Right ventricle myocardium superior (tissue), 1 donor: ENCODE results near the gene KIZ. TPM values are rescaled to one million over a fixed set of nuclear protein-coding genes. Genes with fewer than 3 reads are reported as not detected.
A peak's percentile ranks its signal among the peaks of the same experiment; 100 is the strongest.

Source experiments
- ATAC-seq: fragments of 200-7000 bp; cut with Tn5 transposase; one replicate; pipeline ENCODE4 v1.9.1; 2020; ENCODE audit warnings: mild to moderate bottlenecking; ENCODE audit not compliant: poor library complexity
- DNase-seq: peaks from one replicate; pipeline ENCODE4 v3.0.0-alpha.2; 2020
- intact Hi-C: fragments of 100-400 bp; cut with DNase I; formaldehyde crosslinking; loops from one replicate; pipeline ENCODE4 v1.11.2; 2022
- long read RNA-seq: library from polyadenylated mRNA; unstranded; transcript quantifications from one replicate; pipeline ENCODE4 v2.0.0, GENCODE V29; 2021
- total RNA-seq: library from RNA; stranded (reverse); fragmentation: NEBNext Ultra II Directional; extraction: Animal tissue kit (Norgen Biotek cat#: 25700); gene quantifications from one replicate; pipeline ENCODE4 v1.2.1, GENCODE V29; 2021
- donor health status: DM: no; HTN: yes; CAD: no; lungs with severe emphysema.

KIZ gene
- 35.7 TPM for total RNA-seq
- long read RNA-seq, transcript KIZ-210 (13 exons, 2,130 nt): major isoform, 28 of 38 reads
- long read RNA-seq, partial matches to known transcripts: 2 of 38 reads
- long read RNA-seq, other reads (novel, unspliced or antisense): 8 of 38 reads

- peak; percentile 98 for DNase-seq
- ATAC-seq: peak; percentile 100
- intact Hi-C loops: no loop called here
These were observed at the start of gene KIZ for GRCh38 chr20:21125849-21126580. Gene KIZ, plus strand, starts transcription at chr20:21126082. Its CDS starts 34 bp downstream, at chr20:21126116.

- intact Hi-C loops: no loop called here
- DNase-seq: no peak
- no peak for ATAC-seq
These were observed 48.0 kb upstream of the KIZ start for GRCh38 chr20:21077809-21078345.

- DNase-seq (no peak), ATAC-seq (no peak)
- intact Hi-C loops: no loop called here
These were observed 43.3 kb upstream of the KIZ start for GRCh38 chr20:21082584-21082983.

DNA sequence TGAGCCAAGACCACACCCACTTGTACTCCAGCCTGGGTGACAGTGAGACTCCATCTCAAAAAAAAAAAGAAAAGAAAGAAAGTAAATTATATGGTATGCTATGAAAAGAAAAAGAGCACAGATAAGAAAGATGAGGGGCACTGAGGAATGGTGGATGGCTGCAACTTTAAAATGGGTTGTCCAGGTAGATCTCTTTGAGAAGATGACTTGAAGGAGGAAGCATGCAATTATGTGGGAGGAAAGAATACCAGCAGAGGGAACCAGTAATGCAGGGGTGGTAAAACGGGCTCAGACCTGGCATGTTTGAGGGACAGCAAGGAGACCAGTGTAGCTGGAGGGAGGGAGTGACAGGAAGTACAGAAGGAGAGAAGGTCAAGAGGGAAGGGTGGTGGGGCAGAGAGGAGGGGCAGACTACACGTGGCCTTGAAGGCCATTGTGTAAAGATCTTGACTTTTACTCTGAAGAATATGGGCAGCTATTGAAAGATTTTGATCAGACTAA, 42.0 kb upstream of the KIZ start:
- ATAC-seq (no peak), DNase-seq (no peak)
- intact Hi-C loops: no loop called here

DNA sequence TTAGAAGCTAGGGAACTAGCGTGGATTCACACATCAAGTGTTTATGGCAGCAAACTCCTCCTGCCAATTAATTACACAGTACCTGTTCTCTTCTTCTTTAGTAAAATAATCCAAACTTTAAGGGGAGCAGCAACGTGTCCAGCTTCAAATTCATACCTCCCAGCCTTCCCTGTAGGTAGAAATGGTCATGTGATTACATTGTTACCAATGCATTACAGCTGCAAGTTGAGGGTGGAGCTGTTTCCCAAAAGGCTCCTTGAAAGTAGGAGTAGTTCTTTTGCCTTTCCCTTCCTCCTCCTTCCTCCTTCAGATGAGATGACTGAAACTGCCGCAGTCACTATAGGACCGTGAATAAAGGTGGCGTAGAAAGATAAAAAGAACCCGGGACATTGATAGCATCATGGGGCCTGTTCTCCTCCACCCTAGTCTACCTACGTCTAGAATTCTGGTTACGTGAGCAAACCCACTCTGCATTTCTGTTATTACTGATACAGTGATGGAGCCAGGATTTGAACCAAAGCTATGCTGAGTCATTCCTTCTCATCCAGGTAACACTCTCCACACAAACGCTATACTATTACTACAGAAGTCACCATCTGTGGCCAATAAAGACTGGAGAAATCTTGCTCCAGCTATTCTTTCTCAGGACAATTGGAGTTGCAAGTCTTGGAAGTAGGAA, 37.9 kb upstream of the KIZ start:
- intact Hi-C loops: no loop called here
- no peak for ATAC-seq
- DNase-seq: no peak

- intact Hi-C loops: no loop called here
- ATAC-seq (no peak), DNase-seq (no peak)
These were observed 36.5 kb upstream of the KIZ start for GRCh38 chr20:21089391-21089790.

- intact Hi-C loops: no loop called here
- no peak for ATAC-seq
- DNase-seq: no peak
These were observed 35.7 kb upstream of the KIZ start for GRCh38 chr20:21090111-21090618.

DNA sequence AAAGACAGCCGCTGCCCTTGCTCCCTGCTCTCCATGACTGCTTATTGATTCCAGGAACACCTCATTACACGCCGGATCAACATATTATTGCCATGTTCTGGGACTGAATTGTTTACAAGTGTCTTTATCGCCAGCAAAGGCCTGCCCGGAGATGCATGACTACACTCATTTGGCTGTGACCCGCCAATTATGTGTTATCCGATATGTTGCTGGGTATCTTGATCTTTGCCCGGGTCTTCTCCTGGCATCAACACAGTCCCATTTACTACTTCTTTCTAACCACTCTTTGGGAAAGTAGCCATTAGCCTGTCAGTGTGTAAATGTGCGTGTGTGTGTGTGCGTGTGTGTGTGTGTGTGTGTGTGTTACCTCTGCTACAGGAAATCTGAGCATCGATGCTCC, 35.2 kb upstream of the KIZ start:
- no peak for ATAC-seq
- no peak for DNase-seq
- intact Hi-C loops: no loop called here

DNA sequence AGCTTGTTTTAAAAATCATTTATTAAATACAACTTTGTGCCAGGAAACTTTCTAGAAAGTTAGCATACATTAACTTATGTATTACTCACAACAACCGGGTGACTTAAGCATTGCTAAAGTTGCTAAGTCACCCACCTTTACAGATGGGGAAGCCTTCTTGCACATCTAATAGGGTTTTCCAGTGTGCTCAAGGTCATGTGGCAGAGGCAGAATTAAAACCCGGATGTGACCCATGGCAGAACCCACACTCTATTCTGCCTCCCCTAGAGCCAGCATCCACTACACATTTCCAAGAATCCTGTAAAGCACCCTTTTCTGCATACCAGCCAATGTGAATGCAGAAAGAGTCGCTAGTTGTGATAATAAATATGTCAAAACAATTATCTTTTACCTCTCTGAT, 33.1 kb upstream of the KIZ start:
- DNase-seq (no peak), ATAC-seq (no peak)
- intact Hi-C loops: no loop called here

DNA sequence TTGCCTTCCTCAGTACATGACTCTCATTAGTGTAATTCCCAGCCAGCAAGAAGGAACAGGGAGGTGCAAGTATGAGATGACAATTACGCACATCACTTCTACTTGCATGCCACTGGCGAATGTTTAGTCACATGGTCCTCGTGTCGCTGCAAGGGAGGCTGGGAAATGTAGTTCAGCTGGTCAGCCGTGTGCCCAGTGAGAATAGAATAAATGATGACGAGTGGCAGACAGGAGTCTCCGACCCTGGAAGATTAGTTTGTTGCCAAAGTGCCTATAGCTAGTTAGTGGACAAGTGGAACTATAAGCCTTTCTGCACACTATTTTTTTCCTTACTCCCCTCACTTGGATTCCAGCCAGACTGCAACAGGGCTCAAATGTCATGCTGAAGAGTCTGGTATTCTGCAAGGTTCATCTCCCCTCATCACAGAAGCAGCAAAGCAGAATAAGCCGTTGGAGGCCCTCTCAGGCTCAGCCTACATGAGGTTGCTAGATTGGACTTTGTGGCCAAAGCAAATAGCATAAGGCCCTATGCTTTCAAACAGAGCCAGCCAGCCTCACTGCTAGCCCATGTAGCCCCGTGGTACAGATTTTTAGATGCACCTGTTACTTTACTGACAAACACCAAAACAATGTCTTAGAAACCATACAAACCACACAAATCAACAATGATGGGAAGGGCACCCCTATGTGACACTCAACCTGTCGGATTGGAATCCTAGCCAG, 29.4 kb upstream of the KIZ start:
- intact Hi-C loops: no loop called here
- ATAC-seq (peak; percentile 25), DNase-seq (no peak)

DNA sequence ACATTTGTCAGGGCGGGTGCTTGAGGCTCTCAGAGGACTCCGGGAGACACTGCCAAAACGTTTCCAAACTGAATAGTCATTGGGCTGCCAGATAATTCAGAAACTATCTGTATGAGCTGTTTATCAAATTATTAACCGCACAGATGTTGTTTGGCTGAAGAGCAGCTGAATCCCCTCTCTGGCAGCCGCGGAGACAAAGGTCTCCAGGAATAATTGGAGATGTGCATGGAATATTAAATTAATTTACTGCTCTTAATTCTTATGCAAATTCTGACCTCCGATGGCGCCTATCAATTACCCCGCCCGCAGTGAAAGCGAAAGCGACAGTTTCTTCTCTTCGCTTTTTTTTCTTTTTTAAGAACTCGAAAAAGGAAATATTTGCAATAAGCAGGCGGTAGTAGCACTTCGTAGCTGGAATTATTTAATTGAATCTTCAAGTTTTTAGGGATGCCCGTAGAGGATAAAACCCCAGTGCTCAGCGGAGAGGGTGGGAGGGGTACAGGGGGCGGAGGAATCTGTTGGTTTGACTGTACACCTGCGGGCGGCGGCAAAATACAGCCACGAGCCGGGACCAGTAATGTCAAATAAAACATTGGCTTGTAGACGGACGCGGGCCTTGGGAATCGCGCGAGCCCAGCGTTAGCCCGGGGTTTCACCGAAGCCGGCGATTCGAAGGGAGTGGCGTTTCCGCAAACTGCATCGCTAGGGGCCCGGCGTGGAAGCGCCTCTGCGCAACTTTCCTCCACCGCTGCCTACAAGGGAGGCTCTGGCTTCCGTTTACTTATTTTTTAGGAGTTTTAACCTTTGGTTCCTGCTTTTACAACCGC, 25.9 kb upstream of the KIZ start:
- intact Hi-C loops: no loop called here
- DNase-seq: peak; percentile 68
- ATAC-seq: peak; percentile 55

DNA sequence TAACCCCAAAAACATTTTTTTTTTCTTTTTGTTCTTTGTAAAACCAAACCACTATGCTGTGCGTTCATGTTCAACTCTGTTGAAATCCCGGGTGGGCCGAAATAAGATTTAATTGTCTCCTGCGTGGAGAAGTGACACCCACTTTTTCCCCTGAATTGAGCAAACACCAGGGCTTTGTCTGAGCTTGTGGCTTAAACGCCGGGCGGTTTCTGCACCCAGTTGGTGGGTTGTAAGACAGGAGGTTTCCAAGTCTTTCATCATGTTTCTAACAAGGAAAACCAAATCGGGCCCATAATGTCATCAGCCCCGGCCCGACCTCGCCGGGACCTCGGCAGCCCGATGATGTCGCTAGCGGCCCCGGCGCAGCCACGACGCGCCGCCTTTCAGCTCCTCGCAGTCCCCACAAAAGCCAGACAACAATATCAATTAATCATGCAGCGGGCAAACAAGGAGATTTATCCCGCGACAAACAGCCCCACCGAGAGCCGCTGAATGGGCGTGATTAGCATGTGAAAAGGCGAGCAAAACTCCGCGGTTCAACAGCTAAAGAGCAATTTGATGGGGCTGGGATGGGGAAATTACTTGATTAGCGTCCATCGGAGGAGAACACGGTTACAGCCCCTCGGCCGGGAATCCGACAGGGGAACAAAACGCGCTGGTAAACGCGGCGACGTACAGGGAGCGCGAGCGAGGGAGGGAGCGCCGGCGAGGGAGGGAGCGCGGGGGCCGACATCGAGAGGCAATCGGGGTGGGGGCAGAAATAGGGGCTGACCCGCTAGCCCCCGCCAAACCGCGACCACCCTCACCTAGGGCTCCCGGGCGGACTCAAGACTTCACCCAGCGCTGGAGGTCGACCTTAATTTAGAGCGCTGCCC, 25.1 kb upstream of the KIZ start:
- DNase-seq: no peak
- peak; percentile 21 for ATAC-seq
- intact Hi-C loops: no loop called here

- DNase-seq: no peak
- intact Hi-C loops: no loop called here
- peak; percentile 38 for ATAC-seq
These were observed 24.4 kb upstream of the KIZ start for GRCh38 chr20:21101453-21101931.

- ATAC-seq: peak; percentile 53
- no peak for DNase-seq
These were observed 23.8 kb upstream of the KIZ start for GRCh38 chr20:21101932-21102575.

DNA sequence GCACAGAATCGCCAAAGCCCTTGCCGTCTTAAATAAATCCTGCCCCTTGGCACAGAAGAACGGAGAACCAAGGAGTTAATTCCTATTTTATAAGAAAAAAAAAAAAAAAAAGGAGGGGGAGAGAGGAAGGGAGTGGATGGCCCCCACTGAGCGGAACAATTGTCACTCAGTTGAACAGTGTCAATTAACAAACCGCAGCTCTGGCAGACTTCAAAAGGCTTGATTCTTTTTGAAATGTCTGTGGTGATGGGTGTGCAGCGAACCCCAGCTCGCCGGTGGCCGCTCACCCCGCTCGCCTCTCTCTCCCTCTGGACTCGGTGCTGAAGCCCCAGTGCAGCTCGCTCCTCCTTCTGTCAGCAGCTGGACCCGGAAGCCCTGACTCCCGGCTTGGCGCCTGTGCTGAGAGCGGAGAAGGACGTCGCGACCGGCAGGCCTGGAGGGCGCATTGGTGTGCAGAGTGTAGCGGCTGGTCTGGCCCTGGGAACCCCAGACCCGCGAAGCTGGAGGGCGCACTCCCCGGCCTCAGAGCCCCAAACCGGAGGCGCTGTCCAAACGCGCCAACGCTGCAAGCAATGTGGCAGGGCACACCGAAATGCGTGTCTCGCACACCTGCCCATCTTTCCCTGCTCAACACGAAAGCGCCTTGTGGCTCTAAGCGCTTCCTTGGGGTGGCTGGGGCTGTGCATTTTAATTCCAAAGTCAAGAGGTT, 23.1 kb upstream of the KIZ start:
- DNase-seq (peak; percentile 69), ATAC-seq (peak; percentile 80)
- intact Hi-C loops: no loop called here

More at GRCh38 chr20:21101932-21102575, 23.8 kb upstream of the KIZ start:
- intact Hi-C loops: no loop called here
